VCaP (cell line): Measurements from ENCODE around the gene RDX.

Experiments
- H3K27ac ChIP-seq: fragments of 450-650 bp; 2 replicates; pipeline ENCODE4 v1.5.1; 2017
- CTCF ChIP-seq: fragments of 450-650 bp; conservative IDR thresholded peaks from 2 replicates; pipeline ENCODE4 v1.5.1; 2017; ENCODE audit warnings: mild to moderate bottlenecking, moderate library complexity

The RDX gene

GRCh38 chr11:110186456-110186855 lies 110.0 kb downstream of the RDX start:
- no peak for TF ChIP-seq CTCF
- H3K27ac ChIP-seq = no peak overlapping the region

GRCh38 chr11:110185599-110185998 lies 110.8 kb downstream of the RDX start:
- H3K27ac ChIP-seq = no peak overlapping the region
- no peak for TF ChIP-seq CTCF

GRCh38 chr11:110185121-110185591 lies 111.3 kb downstream of the RDX start:
- H3K27ac ChIP-seq = no peak overlapping the region
- TF ChIP-seq CTCF = no peak

- TF ChIP-seq CTCF = no peak
- H3K27ac ChIP-seq = no peak overlapping the region
These were observed 112.0 kb downstream of the RDX start for GRCh38 chr11:110184456-110184855.

- H3K27ac ChIP-seq = no peak overlapping the region
- no peak for TF ChIP-seq CTCF
These were observed 113.5 kb downstream of the RDX start for GRCh38 chr11:110182886-110183285.

- no peak for TF ChIP-seq CTCF
- H3K27ac ChIP-seq = no peak overlapping the region
These were observed 117.3 kb downstream of the RDX start for GRCh38 chr11:110179064-110179463.

- no peak for TF ChIP-seq CTCF
- H3K27ac ChIP-seq = no peak overlapping the region
These were observed 119.3 kb downstream of the RDX start for GRCh38 chr11:110177086-110177456.
